IMR-90 (cell line): ENCODE results near the gene UBA1. TPM values are rescaled to one million over a fixed set of nuclear protein-coding genes. Genes with fewer than 3 reads are reported as not detected.

Experiments
- ATAC-seq: fragments of 200-7000 bp; cut with Tn5 transposase; 2 replicates; pipeline ENCODE4 v1.9.1; 2020; ENCODE audit warnings: low read depth, mild to moderate bottlenecking, moderate library complexity
- BruUV-seq: library from RNA; stranded (reverse); fragments of 400-500 nt; replicated peaks from 2 replicates; lab custom pipeline; 2021; lab: Mats Ljungman, UMichigan
- CTCF ChIA-PET: fragments of 300-600 bp; formaldehyde crosslinking; extraction: SDS; loops from one replicate; lab custom pipeline; 2021; ENCODE audit warnings: antibody characterized with exemption; lab: Yijun Ruan, JAX
- POLR2A ChIA-PET: fragments of 300-600 bp; sonication (Branson Sonifier 250); formaldehyde crosslinking; loops from one replicate; lab custom pipeline; 2022; ENCODE audit warnings: antibody characterized with exemption; ENCODE audit not compliant: unreplicated experiment; lab: Charles Lee
- DNase-seq: peaks from one replicate; pipeline ENCODE4 v3.0.0; 2013
- H2AFZ ChIP-seq: replicated peaks from 2 replicates; pipeline ENCODE3; 2013; ENCODE audit warnings: low read length, mild to moderate bottlenecking; ENCODE audit not compliant: poor library complexity
- H2AK5ac ChIP-seq: 2 replicates; pipeline ENCODE4 v1.6.1; 2013; ENCODE audit warnings: low read depth, low read length, inconsistent platforms
- H2AK9ac ChIP-seq: replicated peaks from 2 replicates; pipeline ENCODE3; 2013; ENCODE audit warnings: mild to moderate bottlenecking, low read depth, low read length, moderate library complexity; ENCODE audit not compliant: poor library complexity
- H2BK120ac ChIP-seq: 2 replicates; pipeline ENCODE4 v1.6.1; 2013; ENCODE audit warnings: low read depth, low read length, inconsistent platforms
- H2BK15ac ChIP-seq: 3 replicates; pipeline ENCODE4 v1.6.1; 2013; ENCODE audit warnings: low read depth, low read length, inconsistent platforms
- H2BK20ac ChIP-seq: 2 replicates; pipeline ENCODE4 v1.6.1; 2013; ENCODE audit warnings: low read depth, mild to moderate bottlenecking, inconsistent platforms, low read length, moderate library complexity
- H2BK5ac ChIP-seq: 2 replicates; pipeline ENCODE4 v1.6.1; 2013; ENCODE audit warnings: mild to moderate bottlenecking, low read depth, low read length, inconsistent platforms; ENCODE audit not compliant: poor library complexity, severe bottlenecking
- H3K14ac ChIP-seq: replicated peaks from 2 replicates; pipeline ENCODE4 v1.6.1; 2013; ENCODE audit warnings: low read depth, low read length, inconsistent platforms
- H3K18ac ChIP-seq: 2 replicates; pipeline ENCODE4 v1.6.1; 2013; ENCODE audit warnings: low read depth, low read length, control low read depth
- H3K23ac ChIP-seq: 2 replicates; pipeline ENCODE4 v1.6.1; 2013; ENCODE audit warnings: low read depth, low read length, inconsistent platforms
- H3K27ac ChIP-seq: 2 replicates; pipeline ENCODE4 v1.5.1; 2013; ENCODE audit warnings: mild to moderate bottlenecking, control low read depth, low read length; ENCODE audit not compliant: insufficient read depth
- H3K27me3 ChIP-seq: 2 replicates; pipeline ENCODE4 v1.6.1; 2013; ENCODE audit warnings: low read length; ENCODE audit not compliant: control insufficient read depth, insufficient read depth
- H3K36me3 ChIP-seq: 2 replicates; pipeline ENCODE4 v1.6.1; 2013; ENCODE audit warnings: low read length, mixed read lengths; ENCODE audit not compliant: control insufficient read depth, insufficient read depth
- H3K4ac ChIP-seq: 2 replicates; pipeline ENCODE4 v1.6.1; 2013; ENCODE audit warnings: low read depth, low read length, inconsistent platforms
- H3K4me1 ChIP-seq: 2 replicates; pipeline ENCODE4 v1.6.1; 2013; ENCODE audit warnings: low read length, mixed read lengths; ENCODE audit not compliant: control insufficient read depth, insufficient read depth
- H3K4me2 ChIP-seq: 2 replicates; pipeline ENCODE4 v1.6.1; 2013; ENCODE audit warnings: low read depth, mild to moderate bottlenecking, control low read depth, low read length, moderate library complexity
- H3K4me3 ChIP-seq: 2 replicates; pipeline ENCODE4 v1.5.1; 2013; ENCODE audit warnings: low read depth, mild to moderate bottlenecking, control low read depth, low read length, moderate library complexity; ENCODE audit not compliant: insufficient read depth
- H3K56ac ChIP-seq: 2 replicates; pipeline ENCODE4 v1.6.1; 2013; ENCODE audit warnings: low read length, inconsistent platforms; ENCODE audit not compliant: insufficient read depth; ENCODE audit errors: extremely low read depth
- H3K79me1 ChIP-seq, 2 experiments: 2 replicates each; pipeline ENCODE4 v1.6.1; 2013; ENCODE audit warnings: low read length in 2 of 2, inconsistent platforms in 1 of 2, low read depth in 1 of 2
- H3K9ac ChIP-seq: 2 replicates; pipeline ENCODE4 v1.6.1; 2013; ENCODE audit warnings: low read depth, low read length, control low read depth
- H3K9me1 ChIP-seq: 2 replicates; pipeline ENCODE4 v1.6.1; 2013; ENCODE audit warnings: low read length, inconsistent platforms; ENCODE audit not compliant: insufficient read depth
- H3K9me3 ChIP-seq: 2 replicates; pipeline ENCODE4 v1.6.1; 2013; ENCODE audit warnings: low read length; ENCODE audit not compliant: control insufficient read depth, insufficient read depth
- H4K20me1 ChIP-seq: 2 replicates; pipeline ENCODE4 v1.6.1; 2013; ENCODE audit warnings: low read length, inconsistent platforms; ENCODE audit not compliant: insufficient read depth
- H4K5ac ChIP-seq: 2 replicates; pipeline ENCODE4 v1.6.1; 2013; ENCODE audit warnings: mild to moderate bottlenecking, low read depth, low read length, control low read depth
- H4K8ac ChIP-seq, 2 experiments: 2 replicates each; pipeline ENCODE4 v1.6.1; 2013; ENCODE audit warnings: low read depth in 2 of 2, low read length in 2 of 2, control low read depth in 1 of 2, inconsistent platforms in 1 of 2
- H4K91ac ChIP-seq: 2 replicates; pipeline ENCODE4 v1.6.1; 2013; ENCODE audit warnings: low read depth, low read length, inconsistent platforms; ENCODE audit not compliant: insufficient read depth
- BHLHE40 ChIP-seq: fragments of 150-350 bp; IDR thresholded peaks from 2 replicates; pipeline ENCODE4 v1.6.1; 2016; ENCODE audit warnings: mild to moderate bottlenecking, low read depth, low read length
- CEBPB ChIP-seq: IDR thresholded peaks from 2 replicates; pipeline ENCODE4 v1.6.1; 2012; ENCODE audit warnings: low read depth, low read length, improper control_type of control experiment
- CHD1 ChIP-seq: IDR thresholded peaks from 2 replicates; pipeline ENCODE4 v1.6.1; 2012; ENCODE audit warnings: low read depth, low read length, improper control_type of control experiment
- CTCF ChIP-seq: conservative IDR thresholded peaks from 2 replicates; pipeline ENCODE4 v1.5.1; 2012; ENCODE audit warnings: mild to moderate bottlenecking, low read depth, low read length, improper control_type of control experiment
- FOS ChIP-seq: fragments of 150-350 bp; IDR thresholded peaks from 2 replicates; pipeline ENCODE4 v1.6.1; 2016; ENCODE audit warnings: low read depth, low read length
- MAFK ChIP-seq: IDR thresholded peaks from 2 replicates; pipeline ENCODE4 v1.6.1; 2012; ENCODE audit warnings: low read depth, low read length, improper control_type of control experiment
- MAZ ChIP-seq: IDR thresholded peaks from 2 replicates; pipeline ENCODE4 v1.6.1; 2012; ENCODE audit warnings: low read depth, mild to moderate bottlenecking, low read length, improper control_type of control experiment, moderate library complexity, borderline replicate concordance
- MXI1 ChIP-seq: IDR thresholded peaks from 2 replicates; pipeline ENCODE4 v1.6.1; 2012; ENCODE audit warnings: low read depth, mild to moderate bottlenecking, low read length, moderate library complexity, borderline replicate concordance
- NFE2L2 ChIP-seq: fragments of 150-350 bp; IDR thresholded peaks from 2 replicates; pipeline ENCODE4 v1.6.1; 2016; ENCODE audit warnings: low read depth, mild to moderate bottlenecking, low read length
- POLR2A ChIP-seq: IDR thresholded peaks from 2 replicates; pipeline ENCODE4 v1.6.1; 2012; ENCODE audit warnings: mild to moderate bottlenecking, low read depth, low read length
- RAD21 ChIP-seq: IDR thresholded peaks from 2 replicates; pipeline ENCODE4 v1.6.1; 2012; ENCODE audit warnings: low read length, improper control_type of control experiment
- RCOR1 ChIP-seq: IDR thresholded peaks from 2 replicates; pipeline ENCODE4 v1.6.1; 2012; ENCODE audit warnings: mild to moderate bottlenecking, low read length, improper control_type of control experiment; ENCODE audit not compliant: insufficient replicate concordance
- RFX5 ChIP-seq: IDR thresholded peaks from 2 replicates; pipeline ENCODE4 v1.8.0; 2012; ENCODE audit warnings: low read depth, mild to moderate bottlenecking, low read length, moderate library complexity
- SMC3 ChIP-seq: fragments of 150-350 bp; IDR thresholded peaks from 2 replicates; pipeline ENCODE4 v1.6.1; 2016; ENCODE audit warnings: low read depth, mild to moderate bottlenecking, antibody characterized with exemption, low read length, moderate library complexity
- WGBS, 2 experiments: methylation state at CpG; one replicate each; pipeline versions ENCODE4 v1.1.5 to v1.1.7; 2013; ENCODE audit warnings: missing lambda C conversion rate in 2 of 2; ENCODE audit not compliant: insufficient read length in 1 of 2; ENCODE audit errors: extremely low coverage in 2 of 2; 5-methylcytosine and 5-hydroxymethylcytosine counted together
- dilution Hi-C: fragments of 300-500 bp; cut with HindIII; formaldehyde crosslinking; loops from one replicate; pipeline ENCODE4 v1.14.3; 2018; ENCODE audit warnings: low sequenced_read_pairs; ENCODE audit not compliant: unreplicated experiment
- in situ Hi-C: fragments of 300-500 bp; cut with MboI; formaldehyde crosslinking; loops from 3 replicates; pipeline ENCODE4 v1.14.3; 2019; ENCODE audit warnings: low sequenced_read_pairs, inconsistent platforms, mixed read lengths
- intact Hi-C: fragments of 100-400 bp; cut with micrococcal nuclease; formaldehyde crosslinking; loops from 2 replicates; pipeline ENCODE4 v1.10.0; 2022
- polyA plus RNA-seq, 3 experiments: library from polyadenylated mRNA; depleted of rRNA; stranded (reverse); fragments of >200 nt; gene quantifications; 2 replicates each; pipeline ENCODE4 v1.2.3, GENCODE V29; 2012; ENCODE audit warnings: low replicate concordance in 1 of 3
- total RNA-seq: library from RNA; depleted of rRNA; stranded (reverse); fragments of >200 nt; gene quantifications from 2 replicates; pipeline ENCODE4 v1.2.3, GENCODE V29; 2012
- TF ChIP-seq, protein P1 (sequence below): fragments of 150-350 bp; IDR thresholded peaks from 2 replicates; pipeline ENCODE4 v1.6.1; 2017; ENCODE audit warnings: mild to moderate bottlenecking, antibody characterized with exemption, low read length, low read depth
- TF ChIP-seq, protein P2 (sequence below): fragments of 150-350 bp; IDR thresholded peaks from 2 replicates; pipeline ENCODE4 v1.6.1; 2016; ENCODE audit warnings: low read depth, mild to moderate bottlenecking, low read length, moderate library complexity, borderline replicate concordance

Gene UBA1
- total and polyA plus RNA-seq, 2 of the 4 experiments (the other 2 are of a cell fraction) = 299 to 343 TPM

DNA sequence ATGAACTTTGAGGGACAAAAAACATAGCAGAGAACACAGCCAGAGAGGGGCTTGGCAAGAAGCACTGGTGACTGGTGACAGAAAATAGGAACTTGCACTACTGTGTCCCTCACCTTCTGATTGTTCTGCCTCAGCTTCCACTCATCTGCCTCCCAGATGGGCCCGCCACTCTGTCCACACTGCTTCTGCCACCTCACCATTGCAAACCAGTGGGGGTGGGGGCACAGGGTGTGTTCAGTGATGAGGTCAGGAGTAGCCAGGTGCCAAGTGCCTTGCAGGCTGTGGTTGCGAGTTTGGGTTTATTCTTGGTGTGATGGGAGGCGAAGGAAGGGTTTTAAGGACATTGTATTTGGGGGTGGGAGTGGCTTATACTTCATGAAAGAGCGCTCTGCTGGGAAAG, 9.1 kb upstream of the UBA1 start:
- no peak for DNase-seq
- no peak for TF ChIP-seq CHD1
- no peak for TF ChIP-seq BHLHE40
- no peak for TF ChIP-seq SMC3
- TF ChIP-seq, protein P1, sequence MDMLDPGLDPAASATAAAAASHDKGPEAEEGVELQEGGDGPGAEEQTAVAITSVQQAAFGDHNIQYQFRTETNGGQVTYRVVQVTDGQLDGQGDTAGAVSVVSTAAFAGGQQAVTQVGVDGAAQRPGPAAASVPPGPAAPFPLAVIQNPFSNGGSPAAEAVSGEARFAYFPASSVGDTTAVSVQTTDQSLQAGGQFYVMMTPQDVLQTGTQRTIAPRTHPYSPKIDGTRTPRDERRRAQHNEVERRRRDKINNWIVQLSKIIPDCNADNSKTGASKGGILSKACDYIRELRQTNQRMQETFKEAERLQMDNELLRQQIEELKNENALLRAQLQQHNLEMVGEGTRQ = no peak
- TF ChIP-seq POLR2A = no peak
- no peak for TF ChIP-seq RCOR1
- TF ChIP-seq RFX5 = no peak
- TF ChIP-seq CEBPB = no peak
- no peak for TF ChIP-seq FOS
- TF ChIP-seq NFE2L2 = no peak
- no peak for TF ChIP-seq MAFK
- TF ChIP-seq CTCF = no peak
- TF ChIP-seq MAZ = no peak
- TF ChIP-seq, protein P2, sequence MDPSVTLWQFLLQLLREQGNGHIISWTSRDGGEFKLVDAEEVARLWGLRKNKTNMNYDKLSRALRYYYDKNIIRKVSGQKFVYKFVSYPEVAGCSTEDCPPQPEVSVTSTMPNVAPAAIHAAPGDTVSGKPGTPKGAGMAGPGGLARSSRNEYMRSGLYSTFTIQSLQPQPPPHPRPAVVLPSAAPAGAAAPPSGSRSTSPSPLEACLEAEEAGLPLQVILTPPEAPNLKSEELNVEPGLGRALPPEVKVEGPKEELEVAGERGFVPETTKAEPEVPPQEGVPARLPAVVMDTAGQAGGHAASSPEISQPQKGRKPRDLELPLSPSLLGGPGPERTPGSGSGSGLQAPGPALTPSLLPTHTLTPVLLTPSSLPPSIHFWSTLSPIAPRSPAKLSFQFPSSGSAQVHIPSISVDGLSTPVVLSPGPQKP = no peak
- TF ChIP-seq MXI1 = no peak
- TF ChIP-seq RAD21 = no peak
- Histone ChIP-seq H3K9me3 (no peaks in the 10 kb centered on the region), H4K8ac (no peak overlapping the region), H2BK5ac (no peak overlapping the region), H3K14ac (no peak overlapping the region), H3K4me2 (no peak overlapping the region), H3K4me3 (no peak overlapping the region), H3K18ac (no peak overlapping the region), H3K56ac (no peak overlapping the region), H3K4ac (no peak overlapping the region), H2AK5ac (no peak overlapping the region), H2BK20ac (no peak overlapping the region), H2BK15ac (no peak overlapping the region), H3K4me1 (no peaks in the 10 kb centered on the region), H3K9ac (no peak overlapping the region), H4K91ac (no peak overlapping the region), H2AK9ac (no peak overlapping the region), H3K27ac (no peak overlapping the region), H3K79me1 (peaks cover 3% of the 10 kb centered on the region in 2 experiments; a peak in 1 of 4 replicates), H2BK120ac (no peak overlapping the region), H3K36me3 (peaks cover 24% of the 10 kb centered on the region), H3K9me1 (no peaks in the 10 kb centered on the region), H4K20me1 (no peaks in the 10 kb centered on the region; the same call in 1 of the 2 replicates), H3K23ac (no peak overlapping the region), H4K5ac (no peak overlapping the region), H2AFZ (no peak overlapping the region), H3K27me3 (peaks cover 9% of the 10 kb centered on the region; the same call in 1 of the 2 replicates)
- dilution Hi-C loops = no loop called here
- ATAC-seq = no peak
- in situ Hi-C loops = no loop called here
- WGBS, 2 experiments = no CpG with 5 or more reads among the region's 4 CpGs
- BruUV-seq = no TSS peak
- POLR2A ChIA-PET = no interaction called here
- CTCF ChIA-PET = no interaction called here
- intact Hi-C loops = no loop called here
